WTC11 (cell line): ENCODE measurements around the gene SAMD8. TPM values are rescaled to one million over a fixed set of nuclear protein-coding genes. Genes with fewer than 3 reads are reported as not detected.
A peak's percentile ranks its signal among the peaks of the same experiment; 100 is the strongest.

Experiments used
- ATAC-seq: fragments of 200-7000 bp; cut with Tn5 transposase; 2 replicates; pipeline ENCODE4 v1.10.0; 2021; ENCODE audit warnings: mild to moderate bottlenecking, moderate library complexity
- CTCF ChIA-PET: fragments of 300-600 bp; sonication (Branson Sonifier 250); formaldehyde crosslinking; loops from one replicate; lab custom pipeline; 2021; ENCODE audit warnings: antibody characterized with exemption; lab: Charles Lee
- POLR2A ChIA-PET: fragments of 350-600 bp; sonication (Branson Sonifier 250); formaldehyde crosslinking; loops from one replicate; lab custom pipeline; 2021; ENCODE audit warnings: antibody characterized with exemption; lab: Charles Lee
- DNase-seq: peaks from one replicate; pipeline ENCODE4 v3.0.0; 2021; ENCODE audit warnings: low spot score
- H3K27ac Mint-ChIP-seq: 2 replicates; pipeline ENCODE4 v1.8.0; 2021; ENCODE audit warnings: mixed read lengths
- H3K27me3 Mint-ChIP-seq: 2 replicates; pipeline ENCODE4 v1.8.0; 2021; ENCODE audit warnings: low read depth, mild to moderate bottlenecking, moderate library complexity, mixed read lengths
- H3K36me3 Mint-ChIP-seq: 2 replicates; pipeline ENCODE4 v1.8.0; 2021; ENCODE audit warnings: mixed read lengths
- H3K4me1 Mint-ChIP-seq: 2 replicates; pipeline ENCODE4 v1.8.0; 2022; ENCODE audit warnings: mixed read lengths
- H3K4me3 Mint-ChIP-seq: 2 replicates; pipeline ENCODE4 v1.8.0; 2021; ENCODE audit warnings: mild to moderate bottlenecking, moderate library complexity, mixed read lengths
- H3K9me3 Mint-ChIP-seq: 2 replicates; pipeline ENCODE4 v1.8.0; 2021; ENCODE audit warnings: mixed read lengths
- ATF3 ChIP-seq: sonication (generic); formaldehyde crosslinking; conservative IDR thresholded peaks from 2 replicates; pipeline ENCODE4 v1.8.1; 2022; ENCODE audit warnings: mild to moderate bottlenecking, missing genetic modification reagents
- CREM ChIP-seq: sonication (generic); formaldehyde crosslinking; IDR thresholded peaks from 2 replicates; pipeline ENCODE4 v1.8.1; 2022; ENCODE audit warnings: mild to moderate bottlenecking, missing genetic modification reagents, moderate library complexity
- ESRRA ChIP-seq: sonication (generic); formaldehyde crosslinking; IDR thresholded peaks from 2 replicates; pipeline ENCODE4 v1.8.1; 2022; ENCODE audit warnings: mild to moderate bottlenecking, missing genetic modification reagents, borderline replicate concordance
- FOXJ3 ChIP-seq: sonication (generic); formaldehyde crosslinking; IDR thresholded peaks from 2 replicates; pipeline ENCODE4 v1.9.0; 2021; ENCODE audit warnings: missing genetic modification reagents, mild to moderate bottlenecking, borderline replicate concordance
- FOXP1 ChIP-seq: sonication (generic); formaldehyde crosslinking; IDR thresholded peaks from 2 replicates; pipeline ENCODE4 v1.8.0; 2022; ENCODE audit warnings: missing genetic modification reagents, mild to moderate bottlenecking, moderate library complexity, borderline replicate concordance
- JAZF1 ChIP-seq: fragments of 250-450 bp; sonication (Bioruptor Pico); IDR thresholded peaks from 2 replicates; pipeline ENCODE4 v1.9.0; 2021; ENCODE audit warnings: moderate library complexity, mild to moderate bottlenecking, inconsistent platforms
- KAT7 ChIP-seq: sonication (generic); formaldehyde crosslinking; IDR thresholded peaks from 2 replicates; pipeline ENCODE4 v1.8.1; 2023; ENCODE audit warnings: missing genetic modification reagents, mild to moderate bottlenecking, borderline replicate concordance
- MAX ChIP-seq: sonication (generic); formaldehyde crosslinking; IDR thresholded peaks from 2 replicates; pipeline ENCODE4 v1.8.0; 2022; ENCODE audit warnings: mild to moderate bottlenecking, missing genetic modification reagents
- MXD4 ChIP-seq: fragments of 250-450 bp; sonication (Bioruptor Pico); IDR thresholded peaks from 2 replicates; pipeline ENCODE4 v1.8.0; 2021; ENCODE audit warnings: mild to moderate bottlenecking, moderate library complexity, borderline replicate concordance
- NFE2L1 ChIP-seq: sonication (generic); formaldehyde crosslinking; IDR thresholded peaks from 2 replicates; pipeline ENCODE4 v1.8.1; 2023; ENCODE audit warnings: missing genetic modification reagents
- TP53 ChIP-seq: sonication (generic); formaldehyde crosslinking; IDR thresholded peaks from 2 replicates; pipeline ENCODE4 v1.8.1; 2023; ENCODE audit warnings: mild to moderate bottlenecking, missing genetic modification reagents
- ZNF416 ChIP-seq: fragments of 250-450 bp; sonication (Bioruptor Pico); IDR thresholded peaks from 2 replicates; pipeline ENCODE4 v1.9.0; 2021; ENCODE audit warnings: mild to moderate bottlenecking, inconsistent platforms
- ZNF423 ChIP-seq: fragments of 250-450 bp; sonication (Bioruptor Pico); IDR thresholded peaks from 2 replicates; pipeline ENCODE4 v2.1.2; 2022; ENCODE audit warnings: mild to moderate bottlenecking, moderate library complexity
- ZSCAN18 ChIP-seq: fragments of 250-450 bp; sonication (Bioruptor Pico); IDR thresholded peaks from 2 replicates; pipeline ENCODE4 v2.1.2; 2022; ENCODE audit warnings: mild to moderate bottlenecking, moderate library complexity
- total RNA-seq: library from RNA; stranded (reverse); gene quantifications from 3 replicates; pipeline ENCODE4 v1.2.3, GENCODE V29; 2021
- TF ChIP-seq, protein P1 (sequence below): sonication (generic); formaldehyde crosslinking; IDR thresholded peaks from 2 replicates; pipeline ENCODE4 v1.8.0; 2022; ENCODE audit warnings: mild to moderate bottlenecking, missing genetic modification reagents
- TF ChIP-seq, protein P2 (sequence below): sonication (generic); formaldehyde crosslinking; IDR thresholded peaks from 2 replicates; pipeline ENCODE4 v1.8.1; 2023; ENCODE audit warnings: mild to moderate bottlenecking, missing genetic modification reagents, borderline replicate concordance
- TF ChIP-seq, protein P3 (sequence below): sonication (generic); formaldehyde crosslinking; IDR thresholded peaks from 2 replicates; pipeline ENCODE4 v1.8.0; 2023; ENCODE audit warnings: missing genetic modification reagents, mild to moderate bottlenecking, borderline replicate concordance
- TF ChIP-seq, protein P4 (sequence below): fragments of 250-450 bp; sonication (Bioruptor Pico); conservative IDR thresholded peaks from 2 replicates; pipeline ENCODE4 v1.9.0; 2021; ENCODE audit warnings: mild to moderate bottlenecking
- TF ChIP-seq, protein P5 (sequence below): sonication (generic); formaldehyde crosslinking; IDR thresholded peaks from 2 replicates; pipeline ENCODE4 v1.8.1; 2023; ENCODE audit warnings: mild to moderate bottlenecking, missing genetic modification reagents

The SAMD8 gene
- total RNA-seq, 1 experiment from 2014 or later = 23.0 TPM

- TF ChIP-seq MXD4 (CRISPR knock-in tag) (no peak), ZNF423 (CRISPR knock-in tag) (no peak), KAT7 (CRISPR knock-in tag) (no peak), ZSCAN18 (CRISPR knock-in tag) (no peak), JAZF1 (CRISPR knock-in tag) (no peak), ATF3 (CRISPR knock-in tag) (no peak)
- TF ChIP-seq, protein P1, sequence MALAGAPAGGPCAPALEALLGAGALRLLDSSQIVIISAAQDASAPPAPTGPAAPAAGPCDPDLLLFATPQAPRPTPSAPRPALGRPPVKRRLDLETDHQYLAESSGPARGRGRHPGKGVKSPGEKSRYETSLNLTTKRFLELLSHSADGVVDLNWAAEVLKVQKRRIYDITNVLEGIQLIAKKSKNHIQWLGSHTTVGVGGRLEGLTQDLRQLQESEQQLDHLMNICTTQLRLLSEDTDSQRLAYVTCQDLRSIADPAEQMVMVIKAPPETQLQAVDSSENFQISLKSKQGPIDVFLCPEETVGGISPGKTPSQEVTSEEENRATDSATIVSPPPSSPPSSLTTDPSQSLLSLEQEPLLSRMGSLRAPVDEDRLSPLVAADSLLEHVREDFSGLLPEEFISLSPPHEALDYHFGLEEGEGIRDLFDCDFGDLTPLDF = 0 out of 2 replicates have a peak, but pooled peaks have one; percentile 19
- TF ChIP-seq, protein P2, sequence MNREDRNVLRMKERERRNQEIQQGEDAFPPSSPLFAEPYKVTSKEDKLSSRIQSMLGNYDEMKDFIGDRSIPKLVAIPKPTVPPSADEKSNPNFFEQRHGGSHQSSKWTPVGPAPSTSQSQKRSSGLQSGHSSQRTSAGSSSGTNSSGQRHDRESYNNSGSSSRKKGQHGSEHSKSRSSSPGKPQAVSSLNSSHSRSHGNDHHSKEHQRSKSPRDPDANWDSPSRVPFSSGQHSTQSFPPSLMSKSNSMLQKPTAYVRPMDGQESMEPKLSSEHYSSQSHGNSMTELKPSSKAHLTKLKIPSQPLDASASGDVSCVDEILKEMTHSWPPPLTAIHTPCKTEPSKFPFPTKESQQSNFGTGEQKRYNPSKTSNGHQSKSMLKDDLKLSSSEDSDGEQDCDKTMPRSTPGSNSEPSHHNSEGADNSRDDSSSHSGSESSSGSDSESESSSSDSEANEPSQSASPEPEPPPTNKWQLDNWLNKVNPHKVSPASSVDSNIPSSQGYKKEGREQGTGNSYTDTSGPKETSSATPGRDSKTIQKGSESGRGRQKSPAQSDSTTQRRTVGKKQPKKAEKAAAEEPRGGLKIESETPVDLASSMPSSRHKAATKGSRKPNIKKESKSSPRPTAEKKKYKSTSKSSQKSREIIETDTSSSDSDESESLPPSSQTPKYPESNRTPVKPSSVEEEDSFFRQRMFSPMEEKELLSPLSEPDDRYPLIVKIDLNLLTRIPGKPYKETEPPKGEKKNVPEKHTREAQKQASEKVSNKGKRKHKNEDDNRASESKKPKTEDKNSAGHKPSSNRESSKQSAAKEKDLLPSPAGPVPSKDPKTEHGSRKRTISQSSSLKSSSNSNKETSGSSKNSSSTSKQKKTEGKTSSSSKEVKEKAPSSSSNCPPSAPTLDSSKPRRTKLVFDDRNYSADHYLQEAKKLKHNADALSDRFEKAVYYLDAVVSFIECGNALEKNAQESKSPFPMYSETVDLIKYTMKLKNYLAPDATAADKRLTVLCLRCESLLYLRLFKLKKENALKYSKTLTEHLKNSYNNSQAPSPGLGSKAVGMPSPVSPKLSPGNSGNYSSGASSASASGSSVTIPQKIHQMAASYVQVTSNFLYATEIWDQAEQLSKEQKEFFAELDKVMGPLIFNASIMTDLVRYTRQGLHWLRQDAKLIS (CRISPR knock-in tag) = no peak
These were observed 98.4 kb downstream of the SAMD8 start (continued) for GRCh38 chr10:75209921-75210281.

GRCh38 chr10:75210282-75211006, 99.0 kb downstream of the SAMD8 start, which contains the start of gene VDAC2:
Gene VDAC2 (plus strand): TSS chr10:75210796. CDS start chr10:75211159, 363 bp downstream.
- Mint-ChIP-seq H3K27me3 (no peaks in the 10 kb centered on the region), H3K27ac (peak within 1 kb of the TSS; percentile 98), H3K4me1 (peaks cover 42% of the 10 kb centered on the region), H3K36me3 (peaks cover 39% of the 10 kb centered on the region), H3K4me3 (peak within 1 kb of the TSS; percentile 97), H3K9me3 (no peaks in the 10 kb centered on the region)
- ATAC-seq (peak; percentile 80), DNase-seq (peak; percentile 83)
- ChIA-PET CTCF (interaction anchor here (0.5 to 4.2 kb wide), 10 partner anchors 11 to 99 kb away, joined by 3 to 39 read pairs (median 8); partner anchors contain the start of genes COMTD1 and SAMD8), POLR2A (interaction anchor here (0.6 to 3.2 kb wide), 9 partner anchors 9 to 1290 kb away, joined by 3 to 19 read pairs (median 6); partner anchors contain the start of genes COMTD1 and SAMD8)
- 0 out of 2 replicates have a peak, but pooled peaks have one; percentile 42 for TF ChIP-seq ZNF416 (CRISPR knock-in tag)
- TF ChIP-seq FOXJ3 = no peak
- no peak for TF ChIP-seq ZNF423 (CRISPR knock-in tag)
- TF ChIP-seq CREM (CRISPR knock-in tag) = peak; percentile 17; the same call in 1 of the 2 replicates
- TF ChIP-seq FOXP1 (CRISPR knock-in tag) = peak; percentile 61; the same call in 1 of the 2 replicates
- TF ChIP-seq, protein P3, sequence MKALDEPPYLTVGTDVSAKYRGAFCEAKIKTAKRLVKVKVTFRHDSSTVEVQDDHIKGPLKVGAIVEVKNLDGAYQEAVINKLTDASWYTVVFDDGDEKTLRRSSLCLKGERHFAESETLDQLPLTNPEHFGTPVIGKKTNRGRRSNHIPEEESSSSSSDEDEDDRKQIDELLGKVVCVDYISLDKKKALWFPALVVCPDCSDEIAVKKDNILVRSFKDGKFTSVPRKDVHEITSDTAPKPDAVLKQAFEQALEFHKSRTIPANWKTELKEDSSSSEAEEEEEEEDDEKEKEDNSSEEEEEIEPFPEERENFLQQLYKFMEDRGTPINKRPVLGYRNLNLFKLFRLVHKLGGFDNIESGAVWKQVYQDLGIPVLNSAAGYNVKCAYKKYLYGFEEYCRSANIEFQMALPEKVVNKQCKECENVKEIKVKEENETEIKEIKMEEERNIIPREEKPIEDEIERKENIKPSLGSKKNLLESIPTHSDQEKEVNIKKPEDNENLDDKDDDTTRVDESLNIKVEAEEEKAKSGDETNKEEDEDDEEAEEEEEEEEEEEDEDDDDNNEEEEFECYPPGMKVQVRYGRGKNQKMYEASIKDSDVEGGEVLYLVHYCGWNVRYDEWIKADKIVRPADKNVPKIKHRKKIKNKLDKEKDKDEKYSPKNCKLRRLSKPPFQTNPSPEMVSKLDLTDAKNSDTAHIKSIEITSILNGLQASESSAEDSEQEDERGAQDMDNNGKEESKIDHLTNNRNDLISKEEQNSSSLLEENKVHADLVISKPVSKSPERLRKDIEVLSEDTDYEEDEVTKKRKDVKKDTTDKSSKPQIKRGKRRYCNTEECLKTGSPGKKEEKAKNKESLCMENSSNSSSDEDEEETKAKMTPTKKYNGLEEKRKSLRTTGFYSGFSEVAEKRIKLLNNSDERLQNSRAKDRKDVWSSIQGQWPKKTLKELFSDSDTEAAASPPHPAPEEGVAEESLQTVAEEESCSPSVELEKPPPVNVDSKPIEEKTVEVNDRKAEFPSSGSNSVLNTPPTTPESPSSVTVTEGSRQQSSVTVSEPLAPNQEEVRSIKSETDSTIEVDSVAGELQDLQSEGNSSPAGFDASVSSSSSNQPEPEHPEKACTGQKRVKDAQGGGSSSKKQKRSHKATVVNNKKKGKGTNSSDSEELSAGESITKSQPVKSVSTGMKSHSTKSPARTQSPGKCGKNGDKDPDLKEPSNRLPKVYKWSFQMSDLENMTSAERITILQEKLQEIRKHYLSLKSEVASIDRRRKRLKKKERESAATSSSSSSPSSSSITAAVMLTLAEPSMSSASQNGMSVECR (CRISPR knock-in tag) = no peak
- TF ChIP-seq, protein P4, sequence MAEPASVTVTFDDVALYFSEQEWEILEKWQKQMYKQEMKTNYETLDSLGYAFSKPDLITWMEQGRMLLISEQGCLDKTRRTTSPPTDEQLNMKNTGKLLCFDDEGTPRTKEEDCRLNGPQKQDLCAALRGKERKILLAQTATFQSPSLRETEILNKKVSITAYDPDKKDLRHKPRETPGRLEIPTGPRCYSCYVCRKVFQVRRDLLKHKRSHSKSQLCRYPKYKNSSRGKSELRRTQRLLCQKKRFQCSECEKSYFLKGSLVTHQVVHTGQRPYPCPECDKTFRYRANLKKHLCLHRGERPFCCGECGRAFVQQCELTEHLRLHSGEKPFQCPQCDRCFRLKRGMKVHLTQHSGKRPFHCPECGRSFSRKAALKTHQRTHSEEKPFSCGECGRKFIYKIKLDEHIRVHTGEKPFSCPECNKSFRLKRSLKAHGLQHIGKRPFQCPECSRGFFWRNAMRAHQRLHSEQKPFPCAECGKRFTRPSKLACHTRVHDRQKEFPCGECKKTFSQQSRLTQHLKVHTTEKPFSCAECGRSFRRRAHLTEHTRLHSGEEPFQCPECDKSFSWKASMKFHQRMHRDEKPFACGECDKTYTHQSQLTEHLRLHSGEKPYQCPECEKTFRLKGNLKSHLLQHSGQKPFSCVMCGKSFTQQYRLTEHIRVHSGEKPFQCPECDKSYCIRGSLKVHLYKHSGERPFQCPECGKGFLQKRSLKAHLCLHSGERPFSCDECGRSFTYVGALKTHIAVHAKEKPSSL (CRISPR knock-in tag) = no peak
- peak; percentile 85; the same call in 1 of the 2 replicates for TF ChIP-seq MAX (CRISPR knock-in tag)
- TF ChIP-seq NFE2L1 (CRISPR knock-in tag) = peak; percentile 13; the same call in 1 of the 2 replicates
- peak; percentile 52 for TF ChIP-seq ESRRA (CRISPR knock-in tag)
- TF ChIP-seq, protein P5, sequence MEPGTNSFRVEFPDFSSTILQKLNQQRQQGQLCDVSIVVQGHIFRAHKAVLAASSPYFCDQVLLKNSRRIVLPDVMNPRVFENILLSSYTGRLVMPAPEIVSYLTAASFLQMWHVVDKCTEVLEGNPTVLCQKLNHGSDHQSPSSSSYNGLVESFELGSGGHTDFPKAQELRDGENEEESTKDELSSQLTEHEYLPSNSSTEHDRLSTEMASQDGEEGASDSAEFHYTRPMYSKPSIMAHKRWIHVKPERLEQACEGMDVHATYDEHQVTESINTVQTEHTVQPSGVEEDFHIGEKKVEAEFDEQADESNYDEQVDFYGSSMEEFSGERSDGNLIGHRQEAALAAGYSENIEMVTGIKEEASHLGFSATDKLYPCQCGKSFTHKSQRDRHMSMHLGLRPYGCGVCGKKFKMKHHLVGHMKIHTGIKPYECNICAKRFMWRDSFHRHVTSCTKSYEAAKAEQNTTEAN = peak; percentile 70; the same call in 1 of the 2 replicates
- TF ChIP-seq TP53 = no peak
